Activated T-cell treated with anti-CD3 and anti-CD28 coated beads, Interleukin-2, amount 50 U/mL, for 72 hours (primary cell): ENCODE measurements around the gene CFAP53. TPM values are rescaled to one million over a fixed set of nuclear protein-coding genes. Genes with fewer than 3 reads are reported as not detected.
"Not testable (repeated sequence)": the region's sequence is repeated elsewhere in the genome, so short reads cannot be mapped to it uniquely, and the experiment has no call there.

ENCODE experiments used
- ATAC-seq, 2 donors: fragments of 150-1000 bp; cut with Tn5 transposase; replicated peaks in 1 of 2; 2 replicates each; pipeline ENCODE4 v1.10.0; 2021; ENCODE audit warnings: moderate library complexity in 2 of 2, mild to moderate bottlenecking in 1 of 2
- DNase-seq, 2 donors: peaks; one replicate each; pipeline ENCODE4 v3.0.0; 2021 to 2022; ENCODE audit warnings: mixed read lengths in 1 of 2
- H3K27ac Mint-ChIP-seq: one replicate; pipeline ENCODE4 v1.8.0; 2022; ENCODE audit warnings: mild to moderate bottlenecking, moderate library complexity, mixed read lengths
- H3K27me3 Mint-ChIP-seq: one replicate; pipeline ENCODE4 v1.8.0; 2022; ENCODE audit warnings: low read depth, mixed read lengths
- H3K36me3 Mint-ChIP-seq, 2 donors: one replicate each; pipeline ENCODE4 v1.8.0; 2022; ENCODE audit warnings: mixed read lengths in 2 of 2, mild to moderate bottlenecking in 1 of 2; ENCODE audit not compliant: insufficient read depth in 2 of 2
- H3K4me1 Mint-ChIP-seq: one replicate; pipeline ENCODE4 v1.8.0; 2022; ENCODE audit warnings: low read depth, mixed read lengths
- H3K4me3 Mint-ChIP-seq, 2 donors: one replicate each; pipeline ENCODE4 v1.8.0; 2022; ENCODE audit warnings: mild to moderate bottlenecking in 2 of 2, mixed read lengths in 2 of 2, moderate library complexity in 2 of 2
- H3K9me3 Mint-ChIP-seq, 2 donors: one replicate each; pipeline ENCODE4 v1.8.0; 2022; ENCODE audit warnings: mixed read lengths in 2 of 2
- total RNA-seq, 2 donors: library from RNA; stranded (reverse); gene quantifications; one replicate each; pipeline ENCODE4 v1.2.3, GENCODE V29; 2022

Gene CFAP53, protein sequence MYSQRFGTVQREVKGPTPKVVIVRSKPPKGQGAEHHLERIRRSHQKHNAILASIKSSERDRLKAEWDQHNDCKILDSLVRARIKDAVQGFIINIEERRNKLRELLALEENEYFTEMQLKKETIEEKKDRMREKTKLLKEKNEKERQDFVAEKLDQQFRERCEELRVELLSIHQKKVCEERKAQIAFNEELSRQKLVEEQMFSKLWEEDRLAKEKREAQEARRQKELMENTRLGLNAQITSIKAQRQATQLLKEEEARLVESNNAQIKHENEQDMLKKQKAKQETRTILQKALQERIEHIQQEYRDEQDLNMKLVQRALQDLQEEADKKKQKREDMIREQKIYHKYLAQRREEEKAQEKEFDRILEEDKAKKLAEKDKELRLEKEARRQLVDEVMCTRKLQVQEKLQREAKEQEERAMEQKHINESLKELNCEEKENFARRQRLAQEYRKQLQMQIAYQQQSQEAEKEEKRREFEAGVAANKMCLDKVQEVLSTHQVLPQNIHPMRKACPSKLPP
- 1 to 10 TPM in 1 of 2 donors, under 1 TPM in 1; 0.97 to 1.6 TPM for total RNA-seq

DNA sequence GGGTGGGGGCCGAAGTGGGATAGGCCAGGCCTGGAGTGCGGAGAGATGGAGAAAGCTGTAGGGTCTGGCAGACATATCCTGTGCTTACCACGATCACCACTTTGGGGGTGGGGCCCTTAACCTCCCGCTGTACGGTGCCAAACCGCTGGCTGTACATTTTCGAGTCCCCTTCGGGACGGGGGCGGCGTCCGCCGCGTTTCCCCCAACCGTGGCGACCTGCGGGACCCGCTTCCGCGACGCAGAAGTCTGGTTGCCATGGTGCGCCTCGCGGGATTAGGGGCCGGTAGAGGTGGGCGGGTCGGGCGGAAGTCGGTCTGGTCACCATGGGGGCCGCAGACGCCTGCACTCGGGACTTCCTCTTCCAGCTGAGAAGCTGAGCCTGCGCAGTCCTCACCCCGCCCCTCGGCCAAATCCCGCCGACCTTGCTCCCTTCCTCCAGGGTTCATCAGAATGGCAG, at the start of gene CFAP53:
Gene CFAP53, minus strand, starts transcription at position 248 of the 457 bp plus-strand sequence. Its CDS starts 91 bp downstream, at position 157.
- Mint-ChIP-seq H3K4me1 (peaks cover 18% of the 10 kb centered on the region), H3K4me3 (peak within 1 kb of the TSS; percentile 81 to 96), H3K36me3 (peaks cover 0 to 2% of the 10 kb centered on the region in 2 donors), H3K27ac (peak within 1 kb of the TSS; percentile 91), H3K9me3 (no peaks in the 10 kb centered on the region), H3K27me3 (no peaks in the 10 kb centered on the region)
- DNase-seq (peak; percentile 89 to 92), ATAC-seq (peak; percentile 92)

DNA sequence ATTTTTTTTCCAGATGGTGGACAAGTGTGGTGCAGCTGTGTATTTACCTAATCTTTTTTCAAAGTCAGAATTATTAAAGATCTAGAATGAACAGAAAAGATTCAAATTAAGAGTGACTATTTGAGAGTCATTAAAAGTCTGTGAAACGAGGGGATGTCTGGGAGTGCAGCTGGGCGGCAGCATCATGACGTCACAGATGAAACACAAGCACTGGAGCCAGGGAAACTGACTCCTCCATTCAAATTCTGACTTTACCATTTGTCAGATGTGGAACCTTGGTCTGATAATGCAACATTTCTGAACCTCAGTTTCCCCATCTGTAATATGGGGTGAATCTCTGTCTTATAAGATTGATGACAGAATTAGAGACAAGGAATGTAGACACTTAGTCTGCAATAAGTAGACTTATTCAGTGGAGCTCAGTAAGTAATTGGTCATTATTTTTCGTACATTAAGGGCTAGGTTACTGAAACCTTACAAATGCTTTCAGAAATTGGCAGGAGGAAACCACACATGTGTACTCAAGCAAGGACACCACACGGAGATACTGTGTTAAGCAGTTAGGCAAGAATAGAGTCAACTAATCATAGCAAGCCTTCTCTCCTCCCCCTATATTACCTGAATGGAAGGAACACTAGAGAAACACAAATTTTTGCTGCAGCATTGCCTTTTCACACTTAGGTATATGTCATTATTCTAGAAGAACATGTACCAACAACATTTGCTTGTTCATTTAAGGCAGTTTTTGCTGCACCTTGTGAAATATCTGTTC, 49.0 kb upstream of the CFAP53 start:
- DNase-seq (no peak), ATAC-seq (no peak)
- Mint-ChIP-seq H3K4me1 (peaks cover 4% of the 10 kb centered on the region), H3K4me3 (no peak overlapping the region), H3K27me3 (peaks cover 14% of the 10 kb centered on the region), H3K27ac (no peak overlapping the region), H3K36me3 (no peaks in the 10 kb centered on the region), H3K9me3 (no peaks in the 10 kb centered on the region)

DNA sequence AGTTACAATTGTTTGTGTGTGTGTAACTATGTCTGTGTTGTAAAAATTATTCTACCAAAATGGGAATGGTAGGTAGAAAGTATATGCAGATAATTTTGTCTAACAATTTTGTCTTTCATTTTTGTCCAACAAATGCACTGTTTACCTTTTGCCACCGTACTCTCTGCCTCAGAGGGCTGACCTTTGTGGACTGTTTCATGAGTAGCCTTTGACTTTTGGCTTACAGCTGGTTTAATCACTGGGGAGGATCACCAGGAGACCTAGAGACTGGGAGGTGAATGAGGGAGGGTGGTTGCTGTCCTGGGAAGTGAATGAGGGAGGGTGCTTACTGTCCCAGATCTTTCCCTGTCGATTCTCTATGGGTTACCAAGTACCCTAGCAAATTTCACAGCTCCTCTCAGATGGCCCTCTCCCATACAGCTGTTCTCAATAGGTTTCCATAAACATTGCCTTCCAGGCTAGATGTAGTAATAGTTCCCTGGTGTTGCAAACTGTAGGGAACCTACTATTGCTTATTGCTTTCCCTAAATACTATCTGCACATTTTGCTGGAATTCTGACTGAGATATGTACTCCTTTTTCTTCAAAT, 47.7 kb upstream of the CFAP53 start:
- ATAC-seq (no peak), DNase-seq (no peak)
- H3K4me1 Mint-ChIP-seq: no peaks in the 10 kb centered on the region
- H3K9me3 Mint-ChIP-seq: no peaks in the 10 kb centered on the region
- H3K36me3 Mint-ChIP-seq: no peaks in the 10 kb centered on the region
- H3K4me3 Mint-ChIP-seq: no peak overlapping the region
- H3K27ac Mint-ChIP-seq: no peak overlapping the region
- peaks cover 14% of the 10 kb centered on the region for H3K27me3 Mint-ChIP-seq

DNA sequence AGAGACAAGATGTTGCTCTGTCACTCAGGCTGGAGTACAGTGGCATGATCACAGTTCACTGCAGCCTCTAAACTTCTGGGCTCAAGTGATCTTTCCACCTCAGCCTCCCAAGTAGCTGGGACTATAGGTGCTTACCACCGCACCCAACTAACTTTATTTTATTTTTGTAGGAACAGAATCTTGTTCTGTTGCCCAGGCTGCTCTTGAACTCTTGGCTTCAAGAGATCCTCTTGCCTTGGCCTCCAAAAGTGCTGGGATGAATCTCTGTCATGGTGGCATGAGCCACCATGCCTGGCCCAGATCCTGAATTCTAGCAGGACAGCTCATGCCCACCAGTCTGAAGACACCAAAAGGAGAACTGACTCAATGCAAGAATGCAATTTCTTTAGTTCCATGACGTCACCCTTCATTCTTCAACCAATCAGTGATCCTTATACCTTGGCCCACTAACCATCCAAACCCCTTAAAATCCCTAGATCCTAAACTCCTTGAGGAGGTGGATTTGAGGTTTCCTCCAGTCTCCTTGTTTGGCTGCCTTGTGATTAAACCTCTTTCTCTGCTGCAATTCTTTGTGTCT, 46.8 kb upstream of the CFAP53 start:
- no peak for ATAC-seq
- Mint-ChIP-seq H3K27ac (no peak overlapping the region), H3K36me3 (no peaks in the 10 kb centered on the region), H3K4me1 (no peaks in the 10 kb centered on the region), H3K4me3 (no peak overlapping the region), H3K9me3 (no peaks in the 10 kb centered on the region), H3K27me3 (peaks cover 14% of the 10 kb centered on the region)
- no peak for DNase-seq

DNA sequence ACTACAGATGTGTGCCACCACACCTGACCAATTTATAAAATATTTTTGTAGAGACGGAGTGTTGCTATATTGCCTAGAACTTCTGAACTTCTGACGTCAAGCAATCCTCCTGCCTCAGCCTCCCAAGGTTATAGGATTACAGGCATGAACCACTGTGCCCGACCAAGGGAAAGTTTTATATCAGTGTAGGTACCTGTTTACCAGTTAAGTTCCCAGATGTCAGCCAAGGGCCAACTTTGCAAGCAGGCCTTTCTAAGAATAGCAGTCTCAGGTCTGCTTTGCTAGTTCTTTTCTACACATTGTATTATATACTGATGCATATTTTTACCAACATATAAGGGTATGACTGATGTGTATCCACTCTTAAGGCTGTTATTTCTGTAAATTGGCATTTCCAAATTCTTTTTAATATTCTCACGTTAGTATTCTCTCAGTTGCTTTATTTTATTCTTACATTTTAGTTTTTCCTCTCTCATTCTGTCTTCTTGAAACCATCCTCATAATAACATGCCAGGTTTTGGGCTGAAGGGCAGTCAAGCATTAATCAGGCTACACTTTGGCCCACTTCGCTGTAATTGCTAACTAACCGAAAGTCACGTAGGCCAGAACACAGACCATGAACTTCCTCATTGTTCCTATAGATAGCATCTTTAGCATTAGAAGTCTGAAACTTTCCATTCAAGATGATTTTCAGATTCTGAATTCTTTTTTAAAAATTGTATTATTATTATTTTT, 46.2 kb upstream of the CFAP53 start:
- H3K9me3 Mint-ChIP-seq: no peaks in the 10 kb centered on the region
- no peak overlapping the region for H3K27ac Mint-ChIP-seq

DNA sequence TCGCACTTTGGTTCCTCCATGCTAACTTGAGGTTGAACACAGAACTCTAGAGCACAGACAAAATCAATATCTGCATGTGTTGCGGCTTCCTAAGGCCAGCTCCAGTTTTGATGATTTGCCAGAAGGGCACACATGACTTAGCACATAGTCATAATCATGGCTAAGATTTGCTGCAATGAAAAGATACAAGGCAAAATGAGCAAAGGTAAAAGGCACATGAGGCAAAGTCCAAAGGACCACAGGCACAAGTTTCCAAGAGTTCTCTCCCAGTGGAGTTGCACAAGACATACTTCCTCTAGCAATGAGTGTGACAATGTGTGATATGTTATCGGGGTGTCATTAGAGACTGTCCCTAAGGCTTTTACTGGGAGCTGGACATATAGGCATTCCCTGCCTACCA, 45.4 kb upstream of the CFAP53 start:
- DNase-seq: no peak
- no peak for ATAC-seq
- Mint-ChIP-seq H3K27me3 (peaks cover 14% of the 10 kb centered on the region), H3K4me3 (no peak overlapping the region), H3K36me3 (no peaks in the 10 kb centered on the region), H3K9me3 (no peaks in the 10 kb centered on the region), H3K27ac (no peak overlapping the region), H3K4me1 (peaks cover 13% of the 10 kb centered on the region)

More for the DNA sequence above, 46.2 kb upstream of the CFAP53 start:
- Mint-ChIP-seq H3K4me1 (peaks cover 6% of the 10 kb centered on the region), H3K4me3 (no peak overlapping the region), H3K36me3 (no peaks in the 10 kb centered on the region), H3K27me3 (peaks cover 14% of the 10 kb centered on the region)
- DNase-seq (no peak), ATAC-seq (no peak)

DNA sequence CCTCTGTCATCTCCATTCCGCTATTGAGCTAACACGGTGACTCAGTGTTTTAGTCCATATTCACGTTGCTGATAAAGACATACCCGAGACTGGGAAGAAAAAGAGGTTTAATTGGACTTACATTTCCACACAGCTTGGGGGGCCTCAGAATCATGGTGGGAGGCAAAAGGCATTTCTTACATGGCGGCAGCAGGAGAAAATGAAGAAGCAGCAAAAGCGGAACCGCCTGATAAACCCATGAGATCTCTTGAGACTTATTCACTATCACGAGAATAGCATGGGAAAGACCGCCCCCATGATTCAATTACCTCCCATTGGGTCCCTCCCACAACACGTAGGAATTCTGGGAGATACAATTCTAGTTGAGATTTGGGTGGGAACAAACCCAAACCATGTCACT, 43.8 kb upstream of the CFAP53 start:
- DNase-seq: no peak
- H3K9me3 Mint-ChIP-seq: peaks cover 0 to 3% of the 10 kb centered on the region in 2 donors
- peaks cover 0 to 6% of the 10 kb centered on the region in 2 donors for H3K36me3 Mint-ChIP-seq
- peaks cover 13% of the 10 kb centered on the region for H3K27me3 Mint-ChIP-seq
- no peak for ATAC-seq
- peaks cover 13% of the 10 kb centered on the region for H3K4me1 Mint-ChIP-seq
- H3K4me3 Mint-ChIP-seq: no peak overlapping the region
- H3K27ac Mint-ChIP-seq: no peak overlapping the region

DNA sequence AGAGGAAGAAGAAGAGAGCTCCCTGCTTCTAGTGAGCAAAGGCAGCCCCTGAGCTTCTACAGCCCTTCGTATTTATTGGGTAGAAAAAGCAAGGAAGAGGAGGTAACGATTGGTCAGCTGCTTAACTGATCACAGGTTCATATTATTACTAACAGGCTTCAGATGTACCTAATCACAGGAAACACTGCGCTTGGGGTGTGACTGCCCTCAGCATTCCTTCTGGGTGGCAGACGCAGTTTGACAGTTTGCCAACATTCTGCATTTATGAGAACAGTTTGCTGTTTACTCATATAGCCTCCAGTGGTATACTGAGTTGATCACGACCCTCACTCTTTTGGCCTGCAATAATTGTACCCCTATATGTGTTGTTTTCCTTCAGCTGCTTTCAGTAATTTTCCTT, 42.6 kb upstream of the CFAP53 start:
- Mint-ChIP-seq H3K27me3 (peaks cover 11% of the 10 kb centered on the region), H3K4me1 (peaks cover 13% of the 10 kb centered on the region)
- not testable (repeated sequence) for H3K4me3 Mint-ChIP-seq, H3K36me3 Mint-ChIP-seq, DNase-seq, ATAC-seq, H3K9me3 Mint-ChIP-seq, H3K27ac Mint-ChIP-seq

DNA sequence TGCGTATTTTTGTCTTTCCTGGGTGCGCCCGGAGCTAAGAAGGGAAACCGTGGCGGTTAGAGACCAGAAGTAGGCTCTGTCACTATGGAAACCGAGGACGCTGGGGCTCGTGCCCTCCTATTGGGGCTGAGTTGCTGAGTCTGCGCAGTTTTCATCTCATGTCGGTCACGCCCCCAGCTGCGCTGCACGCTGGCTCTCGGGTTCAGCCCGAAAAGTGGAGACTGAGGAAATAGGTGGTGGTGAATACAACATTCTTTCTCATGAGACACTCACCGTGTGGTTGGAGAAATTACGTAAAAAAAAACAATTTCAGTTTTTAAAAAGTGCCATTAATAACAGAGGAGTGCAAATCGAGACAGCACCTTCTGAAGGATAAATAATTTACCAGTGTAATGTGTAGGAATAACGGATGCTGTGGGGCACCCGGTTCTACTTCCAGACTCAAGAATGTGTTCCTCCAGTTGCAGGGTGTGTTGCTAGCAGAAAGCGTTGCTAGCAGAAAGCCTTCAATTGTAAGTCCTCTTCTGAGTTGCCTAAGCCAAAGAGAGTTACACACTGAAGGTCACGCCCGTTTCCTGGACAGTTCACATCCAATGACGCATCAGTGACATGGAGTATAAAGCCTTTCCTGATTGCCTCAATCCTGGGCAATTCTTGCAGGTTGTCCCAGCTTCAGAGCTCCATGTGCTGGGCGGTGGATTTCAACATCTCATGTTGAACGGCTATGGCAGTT, 41.6 kb upstream of the CFAP53 start:
- peak; percentile 100 for ATAC-seq
- Mint-ChIP-seq H3K27ac (peak overlapping the region; percentile 72), H3K27me3 (peaks cover 10% of the 10 kb centered on the region), H3K36me3 (peaks cover 0 to 7% of the 10 kb centered on the region in 2 donors), H3K4me1 (peaks cover 13% of the 10 kb centered on the region), H3K4me3 (peak overlapping the region; percentile 94 to 97), H3K9me3 (peaks cover 0 to 4% of the 10 kb centered on the region in 2 donors)
- DNase-seq: peak; percentile 89 to 94

DNA sequence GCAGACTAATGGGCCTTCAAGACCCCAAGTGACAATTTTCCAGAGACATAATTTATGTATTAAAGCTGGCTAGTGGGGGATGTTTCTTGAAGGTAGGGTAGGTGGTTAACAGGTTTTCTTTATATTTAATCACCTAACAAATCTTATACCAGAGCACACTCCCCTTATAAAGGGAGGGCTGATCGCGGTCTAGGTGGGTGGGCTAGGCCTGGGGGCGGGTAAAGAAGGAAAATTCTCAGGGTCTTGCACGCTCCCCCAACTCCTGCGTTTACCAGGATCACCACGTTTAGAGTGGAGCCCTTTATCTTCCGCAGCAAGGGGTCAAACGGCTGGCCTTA, 41.1 kb upstream of the CFAP53 start:
- peak overlapping the region; percentile 72 for H3K27ac Mint-ChIP-seq

DNA sequence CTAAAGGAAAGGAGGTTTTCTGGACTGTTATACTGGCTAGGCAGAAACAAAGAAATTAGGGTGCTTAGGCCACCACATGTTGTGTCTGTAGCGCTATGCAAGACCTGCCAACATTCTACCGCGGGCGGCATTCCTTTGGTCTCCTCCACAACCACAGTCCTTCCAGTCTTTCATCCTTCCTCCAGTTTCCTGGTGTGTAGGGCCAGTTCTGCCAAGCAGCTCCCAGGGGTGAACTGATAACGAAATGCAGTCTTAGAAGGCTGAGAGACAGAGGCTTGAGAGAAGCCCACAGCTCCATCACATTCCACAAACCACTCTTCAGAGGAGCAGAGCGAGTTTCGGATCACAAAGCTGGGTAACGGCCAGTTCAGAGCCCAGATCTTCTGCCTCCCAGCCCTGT, 40.6 kb upstream of the CFAP53 start:
- no peak for DNase-seq
- Mint-ChIP-seq H3K4me3 (peak overlapping the region; percentile 94 to 97), H3K27ac (no peak overlapping the region), H3K36me3 (peaks cover 0 to 7% of the 10 kb centered on the region in 2 donors), H3K9me3 (peaks cover 0 to 4% of the 10 kb centered on the region in 2 donors), H3K27me3 (peaks cover 15% of the 10 kb centered on the region), H3K4me1 (peaks cover 13% of the 10 kb centered on the region)
- ATAC-seq: no peak

More for the DNA sequence above, 41.1 kb upstream of the CFAP53 start:
- no peak for DNase-seq
- peak overlapping the region; percentile 94 to 97 for H3K4me3 Mint-ChIP-seq
- peaks cover 0 to 4% of the 10 kb centered on the region in 2 donors for H3K9me3 Mint-ChIP-seq
- peaks cover 0 to 7% of the 10 kb centered on the region in 2 donors for H3K36me3 Mint-ChIP-seq
- H3K27me3 Mint-ChIP-seq: peaks cover 14% of the 10 kb centered on the region
- peaks cover 13% of the 10 kb centered on the region for H3K4me1 Mint-ChIP-seq
- ATAC-seq: peak; percentile 27 to 34
